Measurements from ENCODE around the gene UGT1A6.

UGT1A6 gene

DNA sequence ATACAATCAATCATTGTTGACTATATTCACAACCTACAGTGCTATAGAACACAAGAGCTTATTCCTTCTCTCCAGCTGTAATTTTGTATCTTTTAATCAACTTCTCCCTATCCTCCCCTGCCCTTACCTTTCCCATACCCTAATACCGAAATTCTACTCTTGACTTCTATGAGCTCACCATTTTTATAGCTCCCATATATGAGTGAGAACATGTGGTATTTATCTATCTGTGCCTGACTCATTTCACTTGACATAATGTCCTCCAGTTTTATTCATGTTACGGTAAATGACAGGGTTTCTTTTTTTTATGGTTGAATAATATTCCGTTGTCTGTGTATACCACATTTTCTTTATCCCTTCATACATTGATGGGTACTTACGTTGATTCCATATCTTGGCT, 88.1 kb downstream of the UGT1A6 start:
- DNase-seq (ENCODE audit: insufficient read length, low spot score) = no peak
- FAIRE-seq = no peak

DNA sequence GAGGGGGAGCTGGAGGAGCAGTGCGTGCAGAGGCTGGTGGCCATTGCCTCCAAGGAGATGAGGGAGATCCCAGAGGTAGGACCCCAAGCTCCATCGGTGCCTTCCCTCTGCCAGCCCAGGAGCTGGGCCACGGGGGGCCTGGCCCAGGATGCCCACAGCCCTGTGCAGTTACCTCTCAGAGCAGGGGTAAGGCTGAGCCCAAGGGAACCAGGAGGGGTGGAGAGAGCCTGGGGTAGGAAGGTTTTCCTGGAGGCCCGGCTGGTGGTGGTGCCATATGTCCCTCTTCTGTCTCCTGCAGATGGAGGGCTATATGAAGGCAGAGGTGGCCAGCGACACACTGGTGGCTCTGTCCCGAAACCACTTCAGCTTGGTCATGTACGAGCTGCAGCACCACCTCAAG, 96.9 kb downstream of the UGT1A6 start:
- FAIRE-seq = no peak
- DNase-seq (ENCODE audit: insufficient read length, low spot score) = no peak
- TF ChIP-seq POLR2A (IDR thresholded peaks at IDR 0.05; ENCODE audit: low read depth, low read length) = no peak

More for the DNA sequence above, 88.1 kb downstream of the UGT1A6 start:
- TF ChIP-seq POLR2A (IDR thresholded peaks at IDR 0.05; ENCODE audit: low read depth, low read length) = no peak

DNA sequence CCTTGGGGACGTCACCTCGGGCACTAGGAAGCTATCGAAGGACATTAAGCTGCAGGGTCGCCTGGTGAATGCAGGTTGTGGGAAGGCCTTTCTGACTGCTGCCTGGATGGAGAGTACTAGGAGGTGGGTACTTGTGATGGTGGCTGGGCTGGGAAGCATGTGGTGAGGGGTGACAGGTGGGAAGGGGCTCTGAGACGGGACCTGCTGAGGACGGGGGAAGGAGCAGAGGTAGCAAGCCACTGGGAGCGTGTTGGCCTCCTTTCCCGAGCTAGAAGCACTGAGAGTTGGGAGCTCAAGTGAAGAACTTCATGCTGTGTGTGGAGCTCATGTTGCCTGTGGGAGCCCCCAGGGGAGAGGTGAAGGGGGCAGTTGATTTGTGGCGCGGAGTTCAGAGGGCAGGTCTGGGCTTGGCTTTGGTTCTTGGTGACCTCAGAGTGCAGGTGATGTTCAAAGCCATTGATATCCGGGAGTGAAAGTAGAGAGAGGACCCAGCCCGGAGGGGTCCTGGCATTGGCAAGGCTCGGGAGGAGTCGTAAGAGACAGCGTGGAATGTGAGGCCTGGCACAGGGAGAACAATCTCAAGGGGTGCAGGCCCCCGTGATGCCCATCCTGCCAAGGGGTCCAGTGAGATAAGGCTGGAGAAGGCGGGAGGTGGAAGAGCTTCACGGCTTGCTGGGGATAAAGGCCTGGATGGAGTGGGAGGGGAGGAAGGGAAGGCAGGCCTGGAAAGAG, 98.6 kb downstream of the UGT1A6 start:
- DNase-seq (ENCODE audit: insufficient read length, low spot score) = no peak
- no peak for TF ChIP-seq POLR2A (IDR thresholded peaks at IDR 0.05; ENCODE audit: low read depth, low read length)
- FAIRE-seq = no peak

DNA sequence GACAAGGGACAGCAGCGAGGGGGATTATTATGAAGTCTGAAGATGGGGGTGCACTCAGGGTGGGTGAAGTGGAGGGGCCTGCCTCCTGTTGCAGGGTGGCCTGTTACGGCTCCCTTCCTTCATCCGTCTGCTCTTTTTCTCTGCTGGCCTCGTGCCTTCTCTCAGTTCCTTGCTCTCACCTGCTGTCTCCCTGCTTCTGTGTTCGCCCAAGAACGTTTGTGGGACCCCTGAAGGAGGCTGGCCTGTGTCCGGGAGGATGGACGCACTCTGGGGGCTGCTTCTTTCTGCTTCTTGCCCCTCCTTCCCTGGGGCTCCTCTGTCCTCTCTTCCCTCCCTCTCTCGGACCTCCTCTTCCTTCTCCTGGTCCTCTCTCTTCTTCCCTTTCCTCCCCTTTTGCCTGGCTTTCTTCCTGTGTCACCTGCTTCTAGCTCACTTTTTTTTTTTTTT, 99.2 kb downstream of the UGT1A6 start:
- DNase-seq (ENCODE audit: insufficient read length, low spot score) = no peak
- TF ChIP-seq POLR2A (IDR thresholded peaks at IDR 0.05; ENCODE audit: low read depth, low read length) = no peak
- no peak for FAIRE-seq

DNA sequence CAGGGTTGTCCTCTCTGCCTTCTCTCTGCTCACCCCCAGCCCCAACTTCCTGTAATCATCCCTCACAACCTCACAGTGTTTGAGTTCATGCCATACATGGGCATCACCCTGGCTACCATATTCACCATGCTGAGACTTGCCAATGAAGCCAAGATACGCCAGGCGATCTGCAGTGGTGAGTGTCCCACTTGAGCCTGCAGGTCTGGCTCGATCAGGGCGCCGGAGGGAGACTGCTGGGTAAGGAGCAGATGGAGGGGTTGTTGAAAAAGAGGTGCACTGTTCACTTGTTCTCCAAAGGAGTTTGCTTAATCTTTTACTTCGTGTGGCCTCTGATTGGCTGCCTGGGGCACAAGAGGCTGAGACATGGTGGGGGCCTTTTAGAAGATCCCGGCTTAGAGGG, 100.0 kb downstream of the UGT1A6 start:
- DNase-seq (ENCODE audit: insufficient read length, low spot score) = no peak
- no peak for FAIRE-seq
- TF ChIP-seq POLR2A (IDR thresholded peaks at IDR 0.05; ENCODE audit: low read depth, low read length) = no peak

DNA sequence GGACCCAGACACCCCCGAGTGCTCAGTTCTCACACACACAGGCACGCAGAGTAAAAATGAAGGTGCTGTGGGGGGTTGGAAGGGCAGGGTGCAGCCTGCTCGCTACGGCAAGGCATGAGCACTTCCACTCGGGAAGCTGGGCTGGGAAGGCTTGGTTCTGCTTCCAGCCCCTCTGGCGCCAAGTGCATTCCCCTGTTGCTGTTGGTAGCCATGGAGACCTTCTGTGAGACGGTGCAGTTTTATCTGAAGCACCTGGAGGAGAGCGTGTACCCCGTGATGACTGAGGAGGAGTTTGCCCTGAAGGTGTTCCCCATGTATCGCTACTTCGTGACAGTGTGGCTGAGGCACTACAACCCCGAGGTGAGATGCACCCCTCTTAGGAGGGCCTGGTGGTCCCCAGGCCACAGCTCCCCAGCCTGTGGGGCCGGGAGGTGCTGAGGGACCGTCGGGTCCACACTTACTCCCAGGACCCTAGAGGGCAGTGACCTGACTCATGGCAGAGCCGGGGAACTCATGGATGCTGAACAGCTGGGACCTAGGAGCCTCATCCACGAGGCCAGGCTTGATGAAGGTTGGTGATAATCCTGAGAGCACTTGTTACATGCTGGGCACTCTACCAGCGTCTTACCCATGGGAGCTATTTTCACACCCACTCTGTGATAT, 100.9 kb downstream of the UGT1A6 start:
- DNase-seq (ENCODE audit: insufficient read length, low spot score) = no peak
- no peak for TF ChIP-seq POLR2A (IDR thresholded peaks at IDR 0.05; ENCODE audit: low read depth, low read length)
- FAIRE-seq = no peak

DNA sequence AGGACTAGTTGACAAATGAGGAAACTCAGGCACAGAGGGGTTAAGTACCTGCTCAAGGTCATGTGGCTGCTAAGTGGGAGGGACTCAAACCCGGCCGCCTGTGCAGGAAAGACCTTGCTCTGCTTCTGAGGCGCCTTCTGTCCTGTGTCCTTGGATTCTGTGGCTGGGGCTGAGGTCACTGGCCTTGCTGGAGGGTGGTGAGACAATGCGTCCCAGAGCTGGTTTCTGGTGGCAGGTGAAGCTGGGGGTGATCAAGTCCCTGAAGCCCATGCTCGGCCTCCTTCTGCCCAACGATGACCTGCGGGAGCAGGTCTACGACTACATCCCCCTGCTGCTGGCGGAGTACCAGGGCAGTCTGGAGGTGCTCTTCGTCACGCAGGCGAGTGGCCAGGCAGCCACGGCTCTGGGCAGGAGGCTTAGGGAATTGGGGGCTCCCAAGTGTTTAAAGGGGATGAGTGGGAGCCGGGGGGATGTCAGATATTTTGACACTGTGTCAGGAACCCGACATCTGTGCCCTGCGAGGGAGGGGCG, 101.5 kb downstream of the UGT1A6 start:
- no peak for FAIRE-seq
- no peak for TF ChIP-seq POLR2A (IDR thresholded peaks at IDR 0.05; ENCODE audit: low read depth, low read length)
- no peak for DNase-seq (ENCODE audit: insufficient read length, low spot score)

DNA sequence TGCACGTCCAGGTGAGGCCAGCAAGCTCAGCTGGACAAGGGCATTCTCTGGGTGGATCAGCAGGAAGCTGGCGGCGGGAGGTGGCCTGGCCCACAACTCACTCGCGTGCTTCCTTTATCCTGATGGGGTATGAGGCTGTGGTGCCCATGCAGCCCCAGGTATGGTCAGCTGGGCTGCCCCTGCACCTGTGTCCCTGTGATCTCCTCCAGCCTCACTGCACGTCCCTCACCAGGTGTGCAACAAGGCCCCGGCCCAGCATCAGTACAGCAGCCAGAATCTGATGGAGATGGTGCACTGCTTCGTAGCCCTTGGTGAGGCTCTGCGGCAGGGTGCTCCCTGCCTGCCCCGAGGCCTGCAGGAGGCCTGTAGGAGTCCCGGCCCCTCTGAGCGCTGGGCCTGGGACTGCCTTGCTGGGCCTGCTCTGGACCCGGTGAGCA, 103.1 kb downstream of the UGT1A6 start:
- DNase-seq (ENCODE audit: insufficient read length, low spot score) = no peak
- no peak for FAIRE-seq
- no peak for TF ChIP-seq POLR2A (IDR thresholded peaks at IDR 0.05; ENCODE audit: low read depth, low read length)

DNA sequence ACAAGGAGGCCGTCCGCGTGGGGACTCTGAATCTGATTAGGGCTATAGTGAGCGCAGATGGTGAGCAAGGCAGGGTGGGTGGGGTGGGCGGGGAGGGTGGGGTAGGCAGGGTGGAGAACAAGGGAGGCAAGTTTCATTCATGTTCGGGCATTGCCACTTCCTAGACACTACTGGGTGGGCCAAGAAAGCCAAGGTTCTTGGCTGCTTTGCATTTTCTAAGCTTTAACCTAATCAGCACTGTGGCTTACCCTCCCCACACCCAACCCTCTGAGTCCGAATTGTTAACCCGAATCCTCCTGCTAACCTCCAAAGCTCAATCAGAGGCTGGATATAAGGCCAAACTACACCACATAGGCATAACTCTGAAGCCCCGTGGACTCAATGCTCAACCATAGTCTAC, 103.6 kb downstream of the UGT1A6 start:
- FAIRE-seq = no peak
- TF ChIP-seq POLR2A (IDR thresholded peaks at IDR 0.05; ENCODE audit: low read depth, low read length) = no peak
- no peak for DNase-seq (ENCODE audit: insufficient read length, low spot score)

DNA sequence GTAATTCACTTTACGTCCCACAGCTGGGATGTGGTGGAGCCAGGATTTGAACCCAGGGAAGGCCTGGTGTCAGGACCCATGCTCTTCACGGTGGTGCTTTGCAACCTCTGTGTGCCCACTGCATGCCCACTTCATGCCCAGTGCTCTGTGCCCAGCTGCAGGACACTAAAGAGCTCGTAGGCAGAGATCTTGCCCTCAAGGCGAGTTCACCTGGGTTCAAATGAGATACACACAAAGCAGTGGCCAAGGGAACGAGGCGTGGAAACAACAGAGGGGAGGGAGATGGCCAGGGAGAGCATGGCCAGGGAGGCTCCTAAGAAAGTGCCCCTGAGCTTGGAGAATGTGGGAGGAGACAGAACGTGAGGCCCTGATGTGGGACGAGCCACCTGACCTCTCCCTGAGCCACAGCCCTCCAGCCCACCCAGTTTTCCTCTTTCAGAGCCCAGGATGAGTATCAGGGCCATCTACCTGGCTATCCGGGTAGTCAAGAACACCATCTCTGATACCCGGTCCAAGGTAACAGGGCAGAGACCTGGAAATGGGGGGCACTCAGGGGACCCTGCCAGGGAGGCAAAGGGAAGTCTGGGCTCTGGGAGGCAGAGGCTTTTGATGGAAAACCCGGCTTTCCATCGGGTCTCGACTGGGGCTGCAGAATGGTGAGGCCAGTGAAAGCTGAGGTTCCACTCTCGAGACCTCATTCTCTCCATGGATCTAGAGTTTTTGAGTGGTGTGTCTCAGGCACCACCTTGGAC, 105.8 kb downstream of the UGT1A6 start:
- no peak for TF ChIP-seq POLR2A (IDR thresholded peaks at IDR 0.05; ENCODE audit: low read depth, low read length)
- DNase-seq (ENCODE audit: insufficient read length, low spot score) (no peak), FAIRE-seq (no peak)

DNA sequence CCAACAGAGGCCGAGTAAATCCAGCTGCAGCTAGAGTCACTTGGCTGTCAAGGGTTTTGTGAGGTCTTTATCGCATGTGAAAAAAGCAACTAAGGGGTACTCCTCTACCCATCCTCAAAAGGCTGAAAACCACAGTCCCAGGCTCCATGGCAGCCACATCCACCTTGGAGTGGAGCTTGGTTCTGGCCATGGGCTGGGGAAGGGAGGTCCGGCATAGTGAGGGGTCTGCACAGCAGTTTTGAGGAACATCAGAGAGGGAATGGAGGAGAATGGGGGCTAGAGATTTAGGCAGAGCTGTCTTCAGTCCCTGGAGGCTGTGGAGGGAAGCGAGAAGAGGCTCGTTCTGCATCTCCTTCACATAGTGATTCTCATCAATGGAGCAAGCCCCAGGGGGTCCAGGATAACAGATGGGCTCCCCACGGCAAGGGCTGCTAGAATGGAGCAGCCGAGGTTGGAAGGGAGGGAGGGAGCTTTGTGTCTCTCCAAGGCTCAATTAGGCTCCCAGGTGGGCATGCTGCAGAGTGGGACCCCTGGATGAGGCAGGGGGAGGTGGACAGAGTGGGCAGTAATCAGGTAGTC, 106.5 kb downstream of the UGT1A6 start:
- FAIRE-seq (no peak), DNase-seq (ENCODE audit: insufficient read length, low spot score) (no peak)
- no peak for TF ChIP-seq POLR2A (IDR thresholded peaks at IDR 0.05; ENCODE audit: low read depth, low read length)

DNA sequence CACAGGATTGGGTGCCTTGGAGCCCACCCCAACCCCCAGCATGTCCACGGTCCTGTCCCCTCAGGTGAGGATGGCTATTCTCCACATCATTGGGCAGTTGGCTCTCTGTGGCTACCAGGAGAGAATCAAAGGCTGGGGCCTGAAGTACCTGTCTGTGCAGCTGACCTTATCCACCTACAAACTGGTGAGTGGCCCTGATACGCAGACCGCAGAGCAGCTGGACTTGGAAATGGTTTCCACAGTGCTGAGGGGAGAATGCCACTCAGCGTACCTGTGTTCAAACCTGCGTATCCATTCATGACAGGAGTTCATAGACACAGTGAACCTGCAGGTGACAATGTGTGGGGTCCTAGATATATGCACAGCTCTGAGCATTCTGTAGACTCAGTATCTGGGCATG, 107.0 kb downstream of the UGT1A6 start:
- FAIRE-seq (no peak), DNase-seq (ENCODE audit: insufficient read length, low spot score) (no peak)
- TF ChIP-seq POLR2A (IDR thresholded peaks at IDR 0.05; ENCODE audit: low read depth, low read length) = no peak

DNA sequence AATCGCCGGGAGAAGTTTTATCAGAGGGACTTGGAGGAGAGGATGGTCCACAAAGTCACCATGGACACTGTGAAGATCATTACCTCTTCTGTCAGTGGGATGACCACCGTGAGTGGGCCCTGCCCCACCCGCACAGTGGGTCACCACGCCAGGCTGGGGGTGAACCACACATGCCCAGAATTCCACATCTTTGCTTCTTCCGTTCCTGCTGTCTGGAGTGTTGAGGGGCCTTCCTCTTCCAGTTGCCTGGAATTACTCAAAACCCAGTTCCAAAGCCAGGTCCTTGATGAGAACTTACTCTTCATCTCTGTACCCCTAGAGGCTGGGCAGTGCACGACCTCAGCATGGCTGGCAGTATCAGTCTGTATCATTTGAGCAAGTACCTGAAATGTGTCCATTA, 107.5 kb downstream of the UGT1A6 start:
- DNase-seq (ENCODE audit: insufficient read length, low spot score) = no peak
- no peak for TF ChIP-seq POLR2A (IDR thresholded peaks at IDR 0.05; ENCODE audit: low read depth, low read length)
- FAIRE-seq = no peak
